ENCODE measurements around the gene FGD5.

Gene FGD5

GRCh38 chr3:14801031-14801430 lies 17.7 kb upstream of the FGD5 start:
- H3K9me3 ChIP-seq (ENCODE audit: control insufficient read depth in 1 of 2, low read length in 2 of 2): no peaks in the 10 kb centered on the region
- no peak overlapping the region for H3K4me3 ChIP-seq (ENCODE audit: low read depth in 1 of 2, low read length in 2 of 2)
- H3K27ac ChIP-seq (ENCODE audit: low read length): no peak overlapping the region
- H3K36me3 ChIP-seq (ENCODE audit: control insufficient read depth in 1 of 2, insufficient read depth in 2 of 2, low read length in 2 of 2): no peaks in the 10 kb centered on the region
- H3K4me1 ChIP-seq (ENCODE audit: control insufficient read depth in 1 of 2, insufficient read depth in 2 of 2, low read length in 2 of 2): peaks cover 13 to 16% of the 10 kb centered on the region in 2 donors
- H3K27me3 ChIP-seq (ENCODE audit: low read depth, low read length): no peaks in the 10 kb centered on the region

- H3K27ac ChIP-seq (ENCODE audit: low read length): peak overlapping the region; percentile 23
- H3K27me3 ChIP-seq (ENCODE audit: low read depth, low read length): no peaks in the 10 kb centered on the region
- H3K4me1 ChIP-seq (ENCODE audit: control insufficient read depth in 1 of 2, insufficient read depth in 2 of 2, low read length in 2 of 2): peaks cover 12 to 13% of the 10 kb centered on the region in 2 donors
- H3K36me3 ChIP-seq (ENCODE audit: control insufficient read depth in 1 of 2, insufficient read depth in 2 of 2, low read length in 2 of 2): no peaks in the 10 kb centered on the region
- no peak overlapping the region for H3K4me3 ChIP-seq (ENCODE audit: low read depth in 1 of 2, low read length in 2 of 2)
- no peaks in the 10 kb centered on the region for H3K9me3 ChIP-seq (ENCODE audit: control insufficient read depth in 1 of 2, low read length in 2 of 2)
Measured at GRCh38 chr3:14801668-14802380, 16.9 kb upstream of the FGD5 start.

- Histone ChIP-seq H3K4me3 (ENCODE audit: low read depth in 1 of 2, low read length in 2 of 2) (no peak overlapping the region), H3K27me3 (ENCODE audit: low read depth, low read length) (no peaks in the 10 kb centered on the region), H3K9me3 (ENCODE audit: control insufficient read depth in 1 of 2, low read length in 2 of 2) (no peaks in the 10 kb centered on the region), H3K27ac (ENCODE audit: low read length) (peak overlapping the region; percentile 23), H3K36me3 (ENCODE audit: control insufficient read depth in 1 of 2, insufficient read depth in 2 of 2, low read length in 2 of 2) (no peaks in the 10 kb centered on the region), H3K4me1 (ENCODE audit: control insufficient read depth in 1 of 2, insufficient read depth in 2 of 2, low read length in 2 of 2) (peaks cover 8 to 13% of the 10 kb centered on the region in 2 donors)
Measured at GRCh38 chr3:14802381-14802731, 16.4 kb upstream of the FGD5 start.

- Histone ChIP-seq H3K27ac (ENCODE audit: low read length) (peak overlapping the region; percentile 75), H3K4me1 (ENCODE audit: control insufficient read depth in 1 of 2, insufficient read depth in 2 of 2, low read length in 2 of 2) (peaks cover 8 to 13% of the 10 kb centered on the region in 2 donors), H3K9me3 (ENCODE audit: control insufficient read depth in 1 of 2, low read length in 2 of 2) (no peaks in the 10 kb centered on the region), H3K4me3 (ENCODE audit: low read depth in 1 of 2, low read length in 2 of 2) (no peak overlapping the region), H3K27me3 (ENCODE audit: low read depth, low read length) (no peaks in the 10 kb centered on the region), H3K36me3 (ENCODE audit: control insufficient read depth in 1 of 2, insufficient read depth in 2 of 2, low read length in 2 of 2) (no peaks in the 10 kb centered on the region)
Measured at GRCh38 chr3:14803101-14803980, 15.4 kb upstream of the FGD5 start.

GRCh38 chr3:14803981-14804834 lies 14.6 kb upstream of the FGD5 start:
- peak overlapping the region in 1 of 2 donors; percentile 7 for H3K4me3 ChIP-seq (ENCODE audit: low read depth in 1 of 2, low read length in 2 of 2)
- H3K9me3 ChIP-seq (ENCODE audit: control insufficient read depth in 1 of 2, low read length in 2 of 2): no peaks in the 10 kb centered on the region
- H3K27ac ChIP-seq (ENCODE audit: low read length): peak overlapping the region; percentile 75
- no peaks in the 10 kb centered on the region for H3K27me3 ChIP-seq (ENCODE audit: low read depth, low read length)
- H3K36me3 ChIP-seq (ENCODE audit: control insufficient read depth in 1 of 2, insufficient read depth in 2 of 2, low read length in 2 of 2): no peaks in the 10 kb centered on the region
- H3K4me1 ChIP-seq (ENCODE audit: control insufficient read depth in 1 of 2, insufficient read depth in 2 of 2, low read length in 2 of 2): peaks cover 8 to 13% of the 10 kb centered on the region in 2 donors

- Histone ChIP-seq H3K27me3 (ENCODE audit: low read depth, low read length) (no peaks in the 10 kb centered on the region), H3K4me3 (ENCODE audit: low read depth in 1 of 2, low read length in 2 of 2) (no peak overlapping the region), H3K27ac (ENCODE audit: low read length) (no peak overlapping the region)
Measured at GRCh38 chr3:14804835-14805780, 13.7 kb upstream of the FGD5 start.

GRCh38 chr3:14805961-14806537 lies 12.7 kb upstream of the FGD5 start:
- Histone ChIP-seq H3K4me1 (ENCODE audit: control insufficient read depth in 1 of 2, insufficient read depth in 2 of 2, low read length in 2 of 2) (peaks cover 13 to 17% of the 10 kb centered on the region in 2 donors), H3K27ac (ENCODE audit: low read length) (no peak overlapping the region), H3K9me3 (ENCODE audit: control insufficient read depth in 1 of 2, low read length in 2 of 2) (no peaks in the 10 kb centered on the region), H3K27me3 (ENCODE audit: low read depth, low read length) (no peaks in the 10 kb centered on the region), H3K36me3 (ENCODE audit: control insufficient read depth in 1 of 2, insufficient read depth in 2 of 2, low read length in 2 of 2) (no peaks in the 10 kb centered on the region), H3K4me3 (ENCODE audit: low read depth in 1 of 2, low read length in 2 of 2) (no peak overlapping the region)

More at GRCh38 chr3:14804835-14805780, 13.7 kb upstream of the FGD5 start:
- H3K36me3 ChIP-seq (ENCODE audit: control insufficient read depth in 1 of 2, insufficient read depth in 2 of 2, low read length in 2 of 2): no peaks in the 10 kb centered on the region
- H3K4me1 ChIP-seq (ENCODE audit: control insufficient read depth in 1 of 2, insufficient read depth in 2 of 2, low read length in 2 of 2): peaks cover 13% of the 10 kb centered on the region in 2 donors
- no peaks in the 10 kb centered on the region for H3K9me3 ChIP-seq (ENCODE audit: control insufficient read depth in 1 of 2, low read length in 2 of 2)

GRCh38 chr3:14806641-14807263 lies 12.0 kb upstream of the FGD5 start:
- Histone ChIP-seq H3K9me3 (ENCODE audit: control insufficient read depth in 1 of 2, low read length in 2 of 2) (no peaks in the 10 kb centered on the region), H3K36me3 (ENCODE audit: control insufficient read depth in 1 of 2, insufficient read depth in 2 of 2, low read length in 2 of 2) (no peaks in the 10 kb centered on the region), H3K27ac (ENCODE audit: low read length) (no peak overlapping the region), H3K4me1 (ENCODE audit: control insufficient read depth in 1 of 2, insufficient read depth in 2 of 2, low read length in 2 of 2) (peaks cover 13 to 19% of the 10 kb centered on the region in 2 donors), H3K4me3 (ENCODE audit: low read depth in 1 of 2, low read length in 2 of 2) (no peak overlapping the region), H3K27me3 (ENCODE audit: low read depth, low read length) (peaks cover 6% of the 10 kb centered on the region)

- H3K27ac ChIP-seq (ENCODE audit: low read length): no peak overlapping the region
- H3K4me3 ChIP-seq (ENCODE audit: low read depth in 1 of 2, low read length in 2 of 2): no peak overlapping the region
- H3K36me3 ChIP-seq (ENCODE audit: control insufficient read depth in 1 of 2, insufficient read depth in 2 of 2, low read length in 2 of 2): no peaks in the 10 kb centered on the region
- H3K27me3 ChIP-seq (ENCODE audit: low read depth, low read length): peaks cover 6% of the 10 kb centered on the region
- H3K4me1 ChIP-seq (ENCODE audit: control insufficient read depth in 1 of 2, insufficient read depth in 2 of 2, low read length in 2 of 2): peaks cover 12 to 19% of the 10 kb centered on the region in 2 donors
- H3K9me3 ChIP-seq (ENCODE audit: control insufficient read depth in 1 of 2, low read length in 2 of 2): no peaks in the 10 kb centered on the region
Measured at GRCh38 chr3:14808025-14808424, 10.7 kb upstream of the FGD5 start.
